Body of pancreas (tissue), 4 donors: ENCODE data around the gene TMEM174. TPM values are rescaled to one million over a fixed set of nuclear protein-coding genes. Genes with fewer than 3 reads are reported as not detected.

Source experiments
- ATAC-seq: fragments of 150-250 bp; one replicate; pipeline ENCODE4 v1.9.1; 2016
- DNase-seq, 4 donors: peaks; one replicate each; pipeline ENCODE4 v3.0.0-alpha.2; 2019
- H3K27ac ChIP-seq, 4 donors: fragments of 200-600 bp; sonication (generic); 1 replicate in 3 of 4; 2 replicates in 1 of 4; pipeline versions ENCODE4 v1.5.1 to v1.6.1; 2016 to 2019; ENCODE audit warnings: mild to moderate bottlenecking in 1 of 4, mixed read lengths in 1 of 4, moderate library complexity in 1 of 4
- H3K27me3 ChIP-seq, 2 donors: fragments of 200-600 bp; sonication (generic); one replicate each; pipeline ENCODE4 v1.6.0; 2016; ENCODE audit warnings: mild to moderate bottlenecking in 1 of 2
- H3K36me3 ChIP-seq, 2 donors: fragments of 200-600 bp; sonication (generic); replicated peaks in 1 of 2; 2 replicates each; pipeline ENCODE4 v1.5.1; 2016; ENCODE audit warnings: low read depth in 2 of 2; ENCODE audit not compliant: insufficient read depth in 1 of 2
- H3K4me1 ChIP-seq: fragments of 200-600 bp; sonication (generic); one replicate; pipeline ENCODE4 v1.6.0; 2016
- H3K4me3 ChIP-seq, 2 donors: fragments of 200-600 bp; sonication (generic); 1 replicate in 1 of 2; 2 replicates in 1 of 2; pipeline ENCODE4 v1.5.1; 2016 to 2019
- H3K9me3 ChIP-seq, 3 donors: fragments of 200-600 bp; sonication (generic); 1 replicate in 2 of 3; 2 replicates in 1 of 3; pipeline ENCODE4 v1.5.1; 2016
- POLR2A ChIP-seq, 3 donors: fragments of 450-650 bp; IDR thresholded peaks; one replicate each; pipeline ENCODE4 v1.6.1; 2016; ENCODE audit warnings: antibody characterized with exemption in 3 of 3, mild to moderate bottlenecking in 2 of 3
- WGBS, 2 donors: methylation state at CpG; one replicate each; pipeline ENCODE4 v1.1.5; 2017; 5-methylcytosine and 5-hydroxymethylcytosine counted together
- intact Hi-C: fragments of 100-400 bp; cut with DNase I; formaldehyde crosslinking; loops from one replicate; pipeline ENCODE4 v1.15.1; 2023
- total RNA-seq, 2 donors: library from RNA; depleted of rRNA; stranded (reverse); fragments of >200 nt; gene quantifications; one replicate each; pipeline ENCODE4 v1.1.0, GENCODE V29; 2016
- TF ChIP-seq, protein P1 (sequence below), 7 experiments: fragments of 450-650 bp in 4 of 7; fragments of 200-600 bp in 3 of 7; sonication (generic) in 3 of 7; IDR thresholded peaks; one replicate each; pipeline ENCODE4 v1.5.1; 2016 to 2019; ENCODE audit warnings: antibody characterized with exemption in 7 of 7

The TMEM174 gene
- total RNA-seq, 2 donors from 2014 or later: not detected

DNA sequence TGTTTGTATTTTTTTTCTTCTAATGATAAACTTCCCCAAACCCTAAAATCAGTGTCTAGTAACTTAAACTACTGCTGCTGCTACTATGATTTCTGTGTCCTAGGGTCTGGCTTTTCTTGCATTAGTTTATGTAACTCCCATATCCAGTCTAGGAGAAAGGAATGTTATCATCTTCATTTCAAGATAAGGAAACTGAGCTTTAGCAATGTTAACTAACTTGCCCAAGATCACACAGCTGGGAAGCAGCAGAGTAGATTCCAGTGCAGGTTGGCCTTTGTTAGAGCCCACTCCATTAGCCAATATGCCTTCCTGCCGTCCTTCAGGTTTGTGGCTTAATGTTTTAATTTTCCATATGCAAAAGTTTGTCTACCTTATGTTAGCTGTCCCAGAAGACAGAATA, 42.2 kb upstream of the TMEM174 start:
- TF ChIP-seq, protein P1, sequence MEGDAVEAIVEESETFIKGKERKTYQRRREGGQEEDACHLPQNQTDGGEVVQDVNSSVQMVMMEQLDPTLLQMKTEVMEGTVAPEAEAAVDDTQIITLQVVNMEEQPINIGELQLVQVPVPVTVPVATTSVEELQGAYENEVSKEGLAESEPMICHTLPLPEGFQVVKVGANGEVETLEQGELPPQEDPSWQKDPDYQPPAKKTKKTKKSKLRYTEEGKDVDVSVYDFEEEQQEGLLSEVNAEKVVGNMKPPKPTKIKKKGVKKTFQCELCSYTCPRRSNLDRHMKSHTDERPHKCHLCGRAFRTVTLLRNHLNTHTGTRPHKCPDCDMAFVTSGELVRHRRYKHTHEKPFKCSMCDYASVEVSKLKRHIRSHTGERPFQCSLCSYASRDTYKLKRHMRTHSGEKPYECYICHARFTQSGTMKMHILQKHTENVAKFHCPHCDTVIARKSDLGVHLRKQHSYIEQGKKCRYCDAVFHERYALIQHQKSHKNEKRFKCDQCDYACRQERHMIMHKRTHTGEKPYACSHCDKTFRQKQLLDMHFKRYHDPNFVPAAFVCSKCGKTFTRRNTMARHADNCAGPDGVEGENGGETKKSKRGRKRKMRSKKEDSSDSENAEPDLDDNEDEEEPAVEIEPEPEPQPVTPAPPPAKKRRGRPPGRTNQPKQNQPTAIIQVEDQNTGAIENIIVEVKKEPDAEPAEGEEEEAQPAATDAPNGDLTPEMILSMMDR (IDR thresholded peaks at IDR 0.05): no peak
- no peak for TF ChIP-seq POLR2A (IDR thresholded peaks at IDR 0.05)
- DNase-seq (no peak), ATAC-seq (no peak)
- intact Hi-C loops: no loop called here
- Histone ChIP-seq H3K4me1 (peaks cover 10% of the 10 kb centered on the region), H3K9me3 (no peaks in the 10 kb centered on the region), H3K4me3 (no peak overlapping the region), H3K27ac (no peak overlapping the region), H3K27me3 (no peaks in the 10 kb centered on the region), H3K36me3 (no peaks in the 10 kb centered on the region)
- WGBS, 2 donors: 71 to 80% methylated on average over 1 of the region's 1 CpG

DNA sequence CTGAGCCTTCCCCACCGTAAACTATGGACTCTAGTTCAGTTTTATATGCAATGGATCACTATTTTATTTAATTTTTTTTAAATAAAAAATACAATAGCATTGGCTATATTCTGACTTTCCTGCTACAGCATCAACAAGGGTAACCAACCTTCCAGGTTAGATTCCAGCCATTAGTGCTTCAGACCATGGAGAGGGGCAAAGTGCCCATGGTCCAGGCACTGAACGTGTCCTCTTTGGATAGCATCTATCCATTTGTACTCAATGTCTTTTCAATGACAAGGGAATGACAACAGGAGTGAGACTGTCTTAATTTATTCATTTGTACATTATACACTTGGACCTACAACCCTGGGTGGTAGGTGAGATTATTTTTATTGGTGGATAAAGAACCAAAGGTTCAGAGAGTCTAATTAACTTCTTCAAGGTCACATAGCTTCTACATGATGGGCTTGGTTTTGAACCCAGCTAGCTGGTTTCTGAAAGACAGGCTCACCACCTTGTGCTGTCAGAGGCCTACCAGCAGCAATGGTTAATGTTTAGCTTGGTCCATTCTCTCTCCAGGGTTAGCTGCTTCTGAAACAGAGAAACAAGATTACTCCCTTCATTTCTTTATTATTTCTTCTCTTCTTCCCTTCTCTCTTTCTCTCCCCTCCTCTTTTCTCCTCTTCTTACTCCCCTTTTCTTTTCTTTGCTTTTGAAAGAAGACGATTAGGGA, 41.1 kb upstream of the TMEM174 start:
- 67 to 85% methylated on average over 3 of the region's 3 CpGs for WGBS, 2 donors
- DNase-seq (no peak), ATAC-seq (no peak)
- peaks cover 10% of the 10 kb centered on the region for H3K4me1 ChIP-seq
- H3K9me3 ChIP-seq: no peaks in the 10 kb centered on the region
- no peaks in the 10 kb centered on the region for H3K27me3 ChIP-seq
- TF ChIP-seq, protein P1 (IDR thresholded peaks at IDR 0.05): no peak
- TF ChIP-seq POLR2A (IDR thresholded peaks at IDR 0.05): no peak
- H3K27ac ChIP-seq: no peak overlapping the region
- no peaks in the 10 kb centered on the region for H3K36me3 ChIP-seq
- intact Hi-C loops: no loop called here
- H3K4me3 ChIP-seq: no peak overlapping the region

DNA sequence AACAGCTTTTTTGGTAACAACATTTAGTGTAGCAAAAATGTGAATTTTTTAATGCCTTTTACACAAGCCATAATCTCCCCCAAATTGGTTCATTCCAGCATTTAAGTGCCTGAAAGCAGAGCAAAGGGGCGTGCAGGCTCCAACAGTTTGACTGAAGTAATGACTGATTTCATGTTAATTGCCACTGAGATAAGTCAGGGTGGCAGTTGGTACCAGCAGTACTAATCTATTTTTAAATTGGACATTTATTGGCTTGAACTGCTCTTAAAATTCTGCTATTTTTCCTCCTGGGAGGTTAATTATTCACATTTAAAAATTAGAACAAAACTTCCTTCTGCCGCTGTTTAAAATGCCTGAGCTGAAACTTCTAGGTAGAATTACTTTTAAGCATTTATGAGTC, 40.2 kb upstream of the TMEM174 start:
- no peaks in the 10 kb centered on the region for H3K9me3 ChIP-seq
- peak; percentile 63 for ATAC-seq
- 63% methylated on average over 2 of the region's 2 CpGs for WGBS, 2 donors
- peaks cover 10% of the 10 kb centered on the region for H3K4me1 ChIP-seq
- no peaks in the 10 kb centered on the region for H3K27me3 ChIP-seq
- intact Hi-C loops: no loop called here
- H3K4me3 ChIP-seq: no peak overlapping the region
- no peak overlapping the region for H3K27ac ChIP-seq
- TF ChIP-seq, protein P1 (IDR thresholded peaks at IDR 0.05): no peak
- no peak for TF ChIP-seq POLR2A (IDR thresholded peaks at IDR 0.05)
- DNase-seq: no peak
- no peaks in the 10 kb centered on the region for H3K36me3 ChIP-seq

DNA sequence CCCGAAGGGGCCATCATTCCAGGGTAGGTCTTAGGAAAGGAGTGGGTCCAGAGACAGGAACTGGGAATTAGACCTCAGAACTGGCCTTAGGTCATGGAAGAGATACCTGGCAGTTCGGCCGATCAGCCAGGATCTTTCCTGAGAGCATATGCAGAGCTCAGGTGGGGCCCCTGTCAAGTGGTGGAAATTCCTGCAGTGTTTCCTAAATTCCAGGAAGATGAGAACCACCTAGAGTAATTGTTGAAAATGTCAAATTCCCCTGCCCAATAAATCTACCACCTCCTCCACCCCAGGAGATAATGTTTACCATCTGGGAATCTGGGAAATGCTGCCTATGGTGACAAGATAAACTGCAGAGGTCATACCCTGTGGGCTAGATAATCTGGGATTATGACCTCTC, 38.0 kb upstream of the TMEM174 start:
- ATAC-seq (no peak), DNase-seq (no peak)
- no peaks in the 10 kb centered on the region for H3K36me3 ChIP-seq
- intact Hi-C loops: no loop called here
- no peak overlapping the region for H3K4me3 ChIP-seq
- H3K4me1 ChIP-seq: peaks cover 10% of the 10 kb centered on the region
- H3K27ac ChIP-seq: no peak overlapping the region
- WGBS, 2 donors: 90 to 92% methylated on average over 3 of the region's 3 CpGs
- H3K27me3 ChIP-seq: no peaks in the 10 kb centered on the region
- no peak for TF ChIP-seq POLR2A (IDR thresholded peaks at IDR 0.05)
- TF ChIP-seq, protein P1 (IDR thresholded peaks at IDR 0.05): no peak
- no peaks in the 10 kb centered on the region for H3K9me3 ChIP-seq
